ENCODE measurements around the gene IGSF11.

DNA sequence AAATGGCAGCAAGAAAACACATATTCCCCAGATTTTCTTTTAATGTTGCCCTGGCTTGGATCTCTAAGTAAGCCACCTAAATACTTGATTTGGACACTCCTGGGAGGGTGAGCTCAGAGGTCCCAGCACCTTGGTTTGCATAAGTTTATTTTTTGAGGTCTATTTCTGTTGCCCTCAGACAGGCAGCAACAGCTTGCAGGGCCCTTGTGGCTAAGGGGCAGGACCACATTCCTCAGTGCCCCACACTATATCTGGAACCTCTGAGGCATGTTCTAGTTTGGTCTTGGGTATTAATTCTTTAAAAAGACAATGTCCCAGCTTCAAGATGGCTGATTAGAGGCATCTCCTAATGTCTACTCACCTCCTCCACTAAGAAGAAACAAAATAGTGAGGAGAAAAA is 57.5 kb downstream of the IGSF11 start:
- TF ChIP-seq, protein P1, sequence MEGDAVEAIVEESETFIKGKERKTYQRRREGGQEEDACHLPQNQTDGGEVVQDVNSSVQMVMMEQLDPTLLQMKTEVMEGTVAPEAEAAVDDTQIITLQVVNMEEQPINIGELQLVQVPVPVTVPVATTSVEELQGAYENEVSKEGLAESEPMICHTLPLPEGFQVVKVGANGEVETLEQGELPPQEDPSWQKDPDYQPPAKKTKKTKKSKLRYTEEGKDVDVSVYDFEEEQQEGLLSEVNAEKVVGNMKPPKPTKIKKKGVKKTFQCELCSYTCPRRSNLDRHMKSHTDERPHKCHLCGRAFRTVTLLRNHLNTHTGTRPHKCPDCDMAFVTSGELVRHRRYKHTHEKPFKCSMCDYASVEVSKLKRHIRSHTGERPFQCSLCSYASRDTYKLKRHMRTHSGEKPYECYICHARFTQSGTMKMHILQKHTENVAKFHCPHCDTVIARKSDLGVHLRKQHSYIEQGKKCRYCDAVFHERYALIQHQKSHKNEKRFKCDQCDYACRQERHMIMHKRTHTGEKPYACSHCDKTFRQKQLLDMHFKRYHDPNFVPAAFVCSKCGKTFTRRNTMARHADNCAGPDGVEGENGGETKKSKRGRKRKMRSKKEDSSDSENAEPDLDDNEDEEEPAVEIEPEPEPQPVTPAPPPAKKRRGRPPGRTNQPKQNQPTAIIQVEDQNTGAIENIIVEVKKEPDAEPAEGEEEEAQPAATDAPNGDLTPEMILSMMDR (IDR thresholded peaks at IDR 0.05): no peak
- TF ChIP-seq POLR2A (IDR thresholded peaks at IDR 0.05): no peak
